Hepatocyte (in vitro differentiated cells): ENCODE data around the gene ZDHHC11B. TPM values are rescaled to one million over a fixed set of nuclear protein-coding genes. Genes with fewer than 3 reads are reported as not detected.

Experiments
- DNase-seq: peaks from one replicate; pipeline ENCODE4 v3.0.0-alpha.2; 2016; ENCODE audit warnings: low spot score
- H2AFZ ChIP-seq: fragments of 200-600 bp; sonication (generic); 2 replicates; pipeline ENCODE4 v1.6.0; 2016; ENCODE audit warnings: antibody characterized with exemption, mild to moderate bottlenecking
- H3K27ac ChIP-seq: fragments of 200-600 bp; sonication (generic); 2 replicates; pipeline ENCODE4 v1.5.1; 2016; ENCODE audit warnings: mild to moderate bottlenecking
- H3K27me3 ChIP-seq: fragments of 200-600 bp; sonication (generic); 2 replicates; pipeline ENCODE4 v1.6.1; 2016
- H3K36me3 ChIP-seq: fragments of 200-600 bp; sonication (generic); replicated peaks from 2 replicates; pipeline ENCODE4 v1.5.1; 2016; ENCODE audit warnings: low read depth; ENCODE audit not compliant: insufficient read depth
- H3K4me1 ChIP-seq: fragments of 200-600 bp; sonication (generic); 2 replicates; pipeline ENCODE4 v1.5.1; 2016; ENCODE audit warnings: mild to moderate bottlenecking, moderate library complexity; ENCODE audit not compliant: insufficient read depth
- H3K4me2 ChIP-seq: fragments of 200-600 bp; sonication (generic); 2 replicates; pipeline ENCODE4 v1.6.0; 2016
- H3K4me3 ChIP-seq: fragments of 200-600 bp; sonication (generic); 2 replicates; pipeline ENCODE4 v1.5.1; 2016; ENCODE audit warnings: mild to moderate bottlenecking
- H3K79me2 ChIP-seq: fragments of 200-600 bp; sonication (generic); 2 replicates; pipeline ENCODE4 v1.6.0; 2017; ENCODE audit warnings: mild to moderate bottlenecking
- H3K9me2 ChIP-seq: fragments of 200-600 bp; sonication (generic); replicated peaks from 2 replicates; pipeline ENCODE4 v1.6.0; 2017; ENCODE audit warnings: mild to moderate bottlenecking; ENCODE audit not compliant: insufficient read depth
- H3K9me3 ChIP-seq: fragments of 200-600 bp; sonication (generic); 2 replicates; pipeline ENCODE4 v1.5.1; 2016; ENCODE audit warnings: low read depth, mild to moderate bottlenecking
- H4K20me1 ChIP-seq: fragments of 200-600 bp; sonication (generic); 2 replicates; pipeline ENCODE4 v1.6.0; 2016; ENCODE audit warnings: mild to moderate bottlenecking; ENCODE audit not compliant: insufficient read depth, poor library complexity, severe bottlenecking
- CTCF ChIP-seq: fragments of 200-600 bp; sonication (generic); IDR thresholded peaks from 2 replicates; pipeline ENCODE4 v1.5.1; 2016; ENCODE audit warnings: antibody characterized with exemption, mild to moderate bottlenecking; ENCODE audit not compliant: poor library complexity
- EZH2 ChIP-seq: fragments of 200-600 bp; sonication (generic); IDR thresholded peaks from 2 replicates; pipeline ENCODE4 v1.6.1; 2016; ENCODE audit warnings: antibody characterized with exemption, mild to moderate bottlenecking, borderline replicate concordance
- EZH2phosphoT487 ChIP-seq: fragments of 200-600 bp; sonication (generic); IDR thresholded peaks from one replicate; pipeline ENCODE4 v1.6.1; 2018; ENCODE audit warnings: antibody characterized with exemption, mild to moderate bottlenecking, low read depth, moderate library complexity; ENCODE audit not compliant: unreplicated experiment, severe bottlenecking
- WGBS: methylation state at CpG from one replicate; pipeline ENCODE4 v1.1.6; 2016; ENCODE audit warnings: low lambda C conversion rate; ENCODE audit errors: missing lambda C conversion rate; 5-methylcytosine and 5-hydroxymethylcytosine counted together
- polyA plus RNA-seq: library from polyadenylated mRNA; unstranded; fragments of >200 nt; fragmentation: Nextera tagmentation; extraction: Ambion mirVana; gene quantifications from 2 replicates; pipeline ENCODE4 v1.2.1, GENCODE V29; 2016
- total RNA-seq: library from RNA; depleted of rRNA; stranded (reverse); fragments of >200 nt; gene quantifications from 2 replicates; pipeline ENCODE4 v1.2.3, GENCODE V29; 2014

ZDHHC11B gene
- total and polyA plus RNA-seq, 2 experiments from 2014 or later: 0.83 to 1.3 TPM

GRCh38 chr5:664343-664993 lies 120.1 kb downstream of the ZDHHC11B start:
- Histone ChIP-seq H3K36me3 (no peaks in the 10 kb centered on the region), H4K20me1 (no peaks in the 10 kb centered on the region), H3K4me2 (no peak overlapping the region), H3K27me3 (no peaks in the 10 kb centered on the region), H3K79me2 (no peaks in the 10 kb centered on the region), H3K9me3 (no peaks in the 10 kb centered on the region), H3K4me3 (no peak overlapping the region), H3K4me1 (no peaks in the 10 kb centered on the region), H3K27ac (no peak overlapping the region), H3K9me2 (no peaks in the 10 kb centered on the region), H2AFZ (no peak overlapping the region)
- DNase-seq: no peak
- no peak for TF ChIP-seq CTCF
- no peak for TF ChIP-seq EZH2
- no peak for TF ChIP-seq EZH2phosphoT487
- WGBS: 92% methylated on average over 23 of the region's 24 CpGs

GRCh38 chr5:663436-664342 lies 120.8 kb downstream of the ZDHHC11B start:
- Histone ChIP-seq H3K27me3 (no peaks in the 10 kb centered on the region), H4K20me1 (no peaks in the 10 kb centered on the region), H3K79me2 (no peaks in the 10 kb centered on the region), H3K4me1 (no peaks in the 10 kb centered on the region), H3K9me2 (no peaks in the 10 kb centered on the region), H3K27ac (no peak overlapping the region), H2AFZ (no peak overlapping the region), H3K4me3 (no peak overlapping the region), H3K36me3 (no peaks in the 10 kb centered on the region), H3K9me3 (no peaks in the 10 kb centered on the region), H3K4me2 (no peak overlapping the region)
- TF ChIP-seq CTCF (no peak), EZH2phosphoT487 (no peak), EZH2 (no peak)
- no peak for DNase-seq
- WGBS: 95% methylated on average over 36 of the region's 38 CpGs

GRCh38 chr5:662751-663435 lies 121.6 kb downstream of the ZDHHC11B start:
- Histone ChIP-seq H3K4me2 (no peak overlapping the region), H3K27me3 (no peaks in the 10 kb centered on the region), H3K36me3 (no peaks in the 10 kb centered on the region), H3K27ac (no peak overlapping the region), H4K20me1 (no peaks in the 10 kb centered on the region), H3K79me2 (no peaks in the 10 kb centered on the region), H3K4me1 (no peaks in the 10 kb centered on the region), H3K9me2 (no peaks in the 10 kb centered on the region), H3K9me3 (no peaks in the 10 kb centered on the region), H2AFZ (no peak overlapping the region), H3K4me3 (no peak overlapping the region)
- DNase-seq: no peak
- TF ChIP-seq EZH2phosphoT487: no peak
- no peak for TF ChIP-seq EZH2
- no peak for TF ChIP-seq CTCF
- WGBS: 98% methylated on average over 39 of the region's 56 CpGs
